Stimulated activated CD4-positive, alpha-beta T cell treated with anti-CD3 and anti-CD28 coated beads, Interleukin-4, amount 100 ng/mL, for 1 hour (primary cell): ENCODE data around the gene PRKD2.
A peak's percentile ranks its signal among the peaks of the same experiment; 100 is the strongest.

Experiments
- DNase-seq: peaks from one replicate; pipeline ENCODE4 v3.0.0-alpha.2; 2020

The PRKD2 gene

DNA sequence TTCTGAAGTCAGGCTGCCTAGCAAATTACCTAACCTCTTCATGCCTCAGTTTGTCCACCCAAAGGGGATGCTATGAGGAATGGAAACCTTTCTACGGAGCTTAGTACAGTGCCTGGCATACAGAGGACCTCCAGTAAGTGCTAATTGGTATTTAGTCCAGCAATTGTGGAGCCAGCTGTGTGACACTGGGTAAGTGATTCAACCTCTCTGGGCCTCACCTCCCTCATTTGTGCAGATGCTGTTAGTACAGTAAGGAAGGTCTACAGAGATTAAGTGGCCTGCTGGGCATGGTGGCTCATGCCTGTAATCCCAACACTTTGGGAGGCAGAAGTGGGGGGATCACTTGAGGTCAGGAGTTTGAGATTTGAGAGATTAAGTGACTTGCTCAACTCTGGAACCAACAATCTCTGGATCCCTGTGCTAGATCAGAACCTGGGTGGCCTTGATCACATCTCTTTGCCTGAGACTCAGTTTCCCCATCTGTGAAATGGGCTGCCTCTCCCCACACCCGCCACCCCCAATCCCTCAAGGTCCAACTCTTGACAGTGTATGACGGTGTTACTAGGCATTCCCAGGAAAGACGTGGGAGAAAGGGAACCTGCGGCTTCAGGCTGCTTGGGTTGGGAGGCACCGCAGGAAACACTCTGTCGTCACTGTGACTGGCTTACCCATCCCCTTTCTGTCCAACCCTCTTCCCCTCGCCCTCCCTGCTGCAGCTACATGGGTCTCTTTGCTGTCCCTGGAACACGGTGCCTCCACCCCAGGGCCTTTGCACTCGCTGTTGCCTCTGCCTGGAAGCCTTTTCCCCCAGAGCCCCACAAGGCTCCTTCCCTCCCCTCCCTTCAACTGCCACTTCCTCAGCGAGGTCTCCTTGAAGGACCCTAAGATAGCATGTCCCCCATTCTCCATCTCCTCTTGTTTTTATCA lies 18.3 kb downstream of the PRKD2 start:
- DNase-seq = no peak

DNA sequence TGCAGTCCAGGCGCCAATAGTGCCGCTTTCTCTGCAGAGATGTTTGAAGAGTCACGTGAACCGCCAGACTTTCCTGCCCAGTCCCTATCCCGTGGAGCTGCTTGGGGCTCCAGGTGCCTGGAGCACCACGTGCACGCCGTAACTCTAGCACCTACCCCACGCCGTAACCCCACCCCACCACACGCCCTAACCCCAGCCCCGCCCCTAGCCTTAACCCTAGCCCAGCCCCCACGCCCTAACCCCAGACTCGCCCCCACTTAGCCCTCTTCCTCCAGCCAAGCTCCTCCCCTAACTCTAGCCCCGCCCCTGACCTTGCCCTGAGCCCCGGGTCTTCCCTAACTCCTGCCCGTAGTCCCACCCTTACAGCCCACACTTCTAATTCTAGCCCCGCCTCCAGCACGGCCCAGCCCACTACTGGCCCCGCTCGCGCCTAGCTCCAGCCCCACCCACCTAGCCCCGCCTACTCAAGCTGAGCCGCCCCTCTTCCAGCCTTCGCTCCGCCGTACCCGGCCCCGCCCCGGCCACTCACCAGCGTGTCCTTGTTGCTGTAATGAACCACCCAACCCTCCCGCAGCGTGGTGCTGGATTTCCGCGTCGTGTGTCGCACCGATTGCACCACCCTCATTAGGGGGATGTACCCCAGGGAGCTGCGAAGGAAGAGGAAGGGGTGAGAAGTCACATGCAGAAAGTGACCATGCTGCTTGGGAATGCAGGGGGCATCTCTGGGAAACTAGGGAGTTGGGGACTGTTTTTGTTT lies 19.5 kb downstream of the PRKD2 start:
- DNase-seq = no peak

DNA sequence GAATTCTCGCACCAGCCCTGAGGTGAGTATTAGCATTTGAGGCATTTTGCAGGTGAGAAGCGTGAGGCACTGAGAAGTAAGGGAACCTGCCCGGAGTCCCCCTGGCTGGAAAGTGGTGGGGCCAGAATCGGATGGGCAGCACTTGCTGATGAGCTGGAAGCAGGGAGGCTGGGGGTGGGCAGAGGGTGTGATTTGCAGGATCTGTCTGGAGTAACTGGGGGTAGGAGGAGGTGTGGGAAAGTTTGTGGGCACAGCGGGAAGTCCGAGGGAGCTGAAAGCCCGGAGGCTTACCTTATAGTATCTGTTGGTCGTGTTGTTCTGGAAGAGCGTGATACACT lies 20.1 kb downstream of the PRKD2 start:
- DNase-seq = no peak

DNA sequence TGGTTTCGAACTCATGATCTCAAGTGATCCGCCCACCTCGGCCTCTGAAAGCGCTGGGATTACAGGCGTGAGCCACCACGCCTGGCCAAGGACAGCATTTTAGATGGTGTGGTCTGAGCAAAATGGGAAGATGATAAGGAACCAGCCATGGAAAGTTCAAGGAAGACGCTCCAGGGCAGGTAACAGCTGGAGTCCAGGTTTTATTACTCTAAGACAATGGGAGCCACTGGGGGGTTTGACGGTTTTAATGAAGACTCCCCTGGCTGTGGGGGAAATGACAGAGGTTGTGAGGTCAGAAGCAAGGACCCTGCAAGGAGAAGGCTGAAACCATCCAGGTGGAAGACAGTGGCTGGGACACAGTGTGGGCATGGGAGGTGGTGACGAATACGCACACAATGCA lies 20.9 kb downstream of the PRKD2 start:
- no peak for DNase-seq

DNA sequence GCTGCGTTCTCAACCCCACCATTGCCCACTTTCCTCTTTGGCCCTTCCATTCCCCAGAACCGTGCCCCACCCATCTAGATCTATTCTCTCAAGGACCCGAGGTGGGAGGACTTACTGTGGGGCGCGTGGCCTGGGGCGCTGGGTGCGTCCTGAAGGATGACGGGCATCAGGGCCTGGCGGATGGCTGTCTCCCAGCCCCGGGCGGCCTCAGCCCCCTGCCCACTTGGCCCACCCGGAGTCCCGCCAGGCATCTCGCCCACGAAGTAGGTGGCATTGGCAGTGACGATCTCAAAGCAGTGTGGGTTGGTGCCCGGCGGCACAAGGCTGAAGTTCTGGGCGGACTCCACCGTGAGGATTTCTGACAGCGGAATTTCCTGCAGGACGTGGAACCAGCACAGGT lies 23.2 kb downstream of the PRKD2 start:
- DNase-seq = no peak

DNA sequence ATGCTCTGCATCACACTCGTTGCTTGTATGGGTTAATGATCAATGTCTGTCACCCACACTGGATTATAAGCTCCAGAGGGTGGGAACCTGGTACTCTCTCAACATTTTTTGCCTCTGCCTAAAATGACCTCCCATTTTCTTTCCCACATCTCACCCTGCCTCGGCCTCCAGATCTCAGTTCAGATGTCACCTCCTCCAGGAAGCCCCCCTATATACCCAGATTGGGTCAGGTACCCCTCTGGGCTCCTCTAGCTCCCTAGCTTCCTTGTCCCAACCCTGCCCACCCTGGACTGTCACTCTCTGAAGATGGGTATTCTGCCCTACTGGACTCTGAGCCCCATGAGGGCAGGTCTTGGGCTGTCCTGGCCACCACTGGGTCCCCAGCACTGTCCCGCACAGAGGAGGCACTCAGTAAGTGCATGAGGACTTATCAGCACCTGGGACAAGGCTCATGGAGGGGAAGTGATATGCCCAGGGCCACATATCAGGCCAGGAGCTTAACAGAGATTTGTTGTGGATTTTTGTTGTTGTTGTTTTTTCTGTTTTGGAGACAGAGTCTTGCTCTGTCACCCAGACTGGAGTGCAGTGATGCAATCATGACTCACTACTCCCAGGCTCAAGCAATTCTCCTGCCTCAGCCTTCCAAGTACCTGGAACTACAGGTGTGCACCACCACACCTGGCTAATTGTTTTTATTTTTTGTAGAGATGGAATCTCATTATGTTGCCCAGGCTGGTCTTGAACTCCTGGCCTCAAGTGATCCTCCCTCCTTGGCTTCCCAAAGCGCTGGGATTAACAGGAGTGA lies 23.8 kb downstream of the PRKD2 start:
- DNase-seq = no peak

DNA sequence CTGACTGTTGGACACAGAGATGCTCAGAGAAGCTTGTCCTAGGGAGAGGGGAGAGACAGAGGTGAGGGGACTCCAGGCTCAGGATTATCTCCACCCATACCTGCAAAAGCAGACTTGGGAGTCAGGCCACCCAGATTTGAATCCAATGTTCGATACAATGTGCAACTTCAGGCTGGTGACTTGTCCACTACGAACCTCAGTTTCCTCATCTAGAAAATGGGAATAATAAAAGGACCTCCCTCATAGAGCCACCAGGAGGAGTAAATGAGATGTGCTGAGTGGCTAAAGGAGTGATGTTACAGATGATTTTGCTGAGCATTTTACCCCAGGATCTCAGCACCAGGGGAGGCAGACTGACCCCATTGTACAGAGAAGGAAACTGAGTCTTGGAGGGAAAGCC lies 25.0 kb downstream of the PRKD2 start:
- DNase-seq = no peak

DNA sequence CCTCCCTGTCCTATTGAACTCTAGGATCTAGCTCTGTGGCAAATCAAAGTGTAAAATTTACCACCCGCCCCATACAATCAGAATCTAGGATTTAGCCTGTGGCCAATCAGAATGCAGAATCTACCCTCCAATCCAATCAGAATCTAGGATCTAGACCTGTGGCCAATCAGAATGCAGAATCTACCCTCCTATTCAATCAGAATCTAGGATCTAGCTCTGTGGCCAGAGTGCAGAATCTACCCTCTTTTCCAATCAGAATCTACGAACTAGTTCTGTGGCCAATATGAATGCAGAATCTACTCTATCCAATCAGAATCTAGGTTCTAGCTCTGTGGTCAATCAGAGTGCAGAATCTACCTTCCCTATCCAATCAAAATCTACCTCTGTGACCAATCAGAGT lies 25.8 kb downstream of the PRKD2 start:
- no peak for DNase-seq

DNA sequence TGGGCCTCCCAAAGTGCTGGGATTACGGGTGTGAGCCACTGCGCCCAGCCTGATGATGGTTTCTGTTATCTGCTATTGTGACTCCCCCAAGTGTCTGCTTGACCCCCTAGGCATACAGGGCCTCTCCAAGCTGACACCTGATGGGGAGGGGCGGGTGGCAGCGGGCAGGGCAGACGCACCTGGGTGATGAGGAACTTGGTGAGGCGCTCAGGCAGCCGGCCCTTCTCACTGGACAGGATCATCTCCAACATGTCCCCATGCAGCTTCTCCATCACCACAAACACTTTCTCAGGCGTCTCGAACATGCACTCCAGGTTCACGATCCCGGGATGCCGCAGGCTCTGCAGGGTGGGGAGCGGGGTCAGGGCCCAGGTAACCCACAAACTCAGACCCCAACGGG lies 27.6 kb downstream of the PRKD2 start:
- no peak for DNase-seq

DNA sequence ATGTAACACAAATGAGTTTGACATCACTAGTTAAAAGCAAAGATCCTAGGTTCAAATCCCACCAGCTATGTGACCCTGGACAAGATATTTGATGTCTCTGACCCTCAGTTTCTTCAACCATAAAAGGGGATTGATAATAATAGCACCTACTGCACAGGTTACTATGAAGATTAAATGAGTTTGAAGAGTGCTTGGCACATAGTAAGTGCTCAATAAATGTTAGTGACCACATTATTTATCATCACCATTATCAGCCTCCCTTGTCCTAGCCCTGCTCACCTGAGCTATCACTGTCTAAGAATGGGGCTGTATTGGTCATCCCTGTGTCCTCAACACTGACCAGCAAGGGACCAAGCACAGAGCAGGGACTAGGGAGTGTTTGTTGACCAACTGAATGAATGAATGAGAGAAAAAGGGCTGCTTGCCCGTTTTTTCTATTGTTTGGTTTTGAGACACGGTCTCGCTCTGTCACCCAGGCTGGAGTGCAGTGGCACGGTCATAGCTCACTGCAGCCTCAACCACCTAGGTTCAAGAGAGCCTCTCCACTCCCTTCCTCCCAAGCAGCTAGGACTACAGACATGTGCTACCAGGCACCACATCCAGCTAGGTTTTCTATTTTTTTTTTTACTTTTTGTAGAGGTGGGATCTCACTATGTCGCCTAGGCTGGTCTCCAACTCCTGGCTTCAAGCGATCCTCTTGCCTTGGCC lies 29.3 kb downstream of the PRKD2 start:
- no peak for DNase-seq

DNA sequence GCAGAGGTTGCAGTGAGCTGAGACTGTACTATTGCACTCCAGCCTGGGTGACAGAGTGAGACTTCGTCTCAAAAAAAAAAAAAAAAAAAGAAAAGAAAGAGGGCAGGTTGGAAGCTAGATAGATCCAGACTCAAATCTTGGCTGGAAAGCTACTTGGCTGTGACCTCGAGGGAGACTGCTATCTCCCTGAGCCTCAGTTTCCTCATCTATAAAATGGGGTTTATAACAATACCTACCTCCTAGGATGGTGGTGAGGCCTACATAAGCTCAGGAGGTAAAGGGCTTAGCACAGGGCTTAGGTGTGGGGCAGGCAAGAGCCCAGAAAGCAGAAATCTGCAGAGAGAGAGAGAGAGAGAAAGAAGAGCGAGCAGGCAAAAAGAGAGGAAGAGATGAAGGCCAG lies 31.7 kb downstream of the PRKD2 start:
- DNase-seq = no peak

DNA sequence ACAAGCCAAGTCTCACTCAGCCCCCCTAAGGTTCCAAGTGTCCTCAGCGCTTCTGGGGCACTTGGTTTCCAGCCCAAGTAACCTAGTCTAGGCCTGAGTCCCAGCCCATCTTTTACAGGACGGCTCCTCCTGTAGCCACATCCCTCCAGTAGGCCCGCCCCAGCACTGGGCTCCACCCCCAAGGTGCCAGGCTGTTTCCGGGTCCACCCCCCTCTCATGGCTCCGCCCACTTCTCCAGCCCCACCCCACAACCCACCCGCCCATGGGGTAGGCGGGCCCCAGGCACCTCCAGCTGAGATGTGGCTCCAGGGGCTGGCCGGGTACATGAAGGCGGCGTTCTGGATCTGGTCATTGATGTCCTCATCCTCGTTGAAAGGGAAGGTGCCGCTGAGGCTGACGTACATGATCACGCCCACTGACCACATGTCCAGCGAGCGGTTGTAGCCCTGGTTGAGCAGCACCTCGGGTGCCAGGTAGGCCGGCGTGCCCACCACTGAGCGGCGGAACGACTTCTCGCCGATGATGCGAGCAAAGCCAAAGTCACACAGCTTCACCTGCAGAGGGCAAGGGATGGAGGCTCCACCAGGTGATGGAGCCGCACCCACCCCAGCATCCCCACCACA lies 38.7 kb downstream of the PRKD2 start:
- DNase-seq = peak; percentile 63

DNA sequence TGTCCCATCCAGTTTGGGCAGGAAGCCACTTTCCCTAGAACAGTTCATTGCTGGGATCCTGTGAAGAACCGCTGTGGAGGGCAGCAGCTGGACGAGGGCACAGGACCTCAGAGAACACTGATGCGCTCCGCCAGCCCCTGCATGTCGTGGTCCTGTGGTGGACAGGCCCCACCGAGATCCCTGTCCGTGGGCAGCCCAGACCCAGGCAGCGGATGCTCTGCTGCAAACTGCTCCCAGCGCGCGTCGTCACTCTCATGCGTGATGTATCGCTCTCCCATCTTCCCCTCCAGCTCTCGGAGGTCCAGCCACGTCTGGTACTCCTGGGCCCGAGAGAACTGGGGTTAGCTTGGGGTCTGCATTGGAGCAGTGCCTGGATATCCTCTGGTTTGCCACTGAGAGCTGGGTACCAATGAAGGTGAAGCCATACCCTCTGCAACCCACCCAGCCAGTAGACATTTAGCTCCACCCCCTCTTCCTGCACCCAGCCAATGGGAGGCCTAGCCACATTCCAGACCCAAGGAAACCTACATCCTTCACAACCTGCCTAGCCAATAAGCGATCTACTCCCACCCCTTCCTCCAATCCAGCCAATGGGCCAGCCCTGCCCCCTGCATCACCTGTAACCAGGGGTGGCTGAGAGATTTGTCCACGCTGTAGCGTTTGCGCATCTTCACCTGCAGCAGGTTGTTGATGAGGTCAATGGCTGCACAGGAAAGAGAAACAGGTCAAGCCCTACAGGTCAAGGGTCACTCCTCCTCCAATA lies 42.3 kb downstream of the PRKD2 start:
- DNase-seq = no peak

DNA sequence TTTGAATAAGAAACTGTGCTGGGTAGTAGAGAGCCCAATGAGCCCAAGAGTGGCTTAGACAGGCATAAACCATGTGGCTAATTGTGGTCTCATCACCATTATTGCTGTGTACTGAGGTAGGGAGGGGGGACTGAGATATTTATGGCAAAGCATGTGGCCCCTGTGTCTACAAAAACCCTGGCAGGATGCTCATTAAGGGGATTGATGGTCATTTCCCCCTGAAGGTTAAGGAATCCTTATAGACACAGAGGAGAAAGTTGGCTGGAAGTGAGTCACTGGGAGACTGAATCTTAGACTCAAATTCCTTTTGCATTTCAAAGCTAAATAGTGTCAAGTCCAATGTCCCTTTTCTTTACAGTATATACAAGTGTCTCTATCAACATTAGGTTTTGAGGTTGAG lies 46.1 kb downstream of the PRKD2 start:
- DNase-seq = no peak

DNA sequence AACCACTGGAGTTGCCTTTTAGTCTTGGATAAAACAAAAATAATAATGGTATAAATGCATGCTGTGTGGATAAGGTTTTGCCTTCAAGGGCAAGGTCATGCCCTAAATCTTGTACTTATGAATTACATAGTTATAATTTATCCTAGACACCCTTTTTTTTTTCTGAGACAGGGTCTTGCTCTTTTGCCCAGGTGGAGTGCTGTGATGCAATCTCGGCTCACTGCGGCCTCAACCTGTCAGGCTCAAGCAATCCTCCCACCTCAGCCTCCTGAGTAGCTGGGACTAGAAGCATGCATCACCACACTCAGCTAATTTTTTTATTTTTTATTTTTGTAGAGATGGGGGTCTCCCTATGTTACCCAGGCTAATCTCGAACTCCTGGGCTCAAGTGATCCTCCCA lies 48.3 kb downstream of the PRKD2 start:
- no peak for DNase-seq

DNA sequence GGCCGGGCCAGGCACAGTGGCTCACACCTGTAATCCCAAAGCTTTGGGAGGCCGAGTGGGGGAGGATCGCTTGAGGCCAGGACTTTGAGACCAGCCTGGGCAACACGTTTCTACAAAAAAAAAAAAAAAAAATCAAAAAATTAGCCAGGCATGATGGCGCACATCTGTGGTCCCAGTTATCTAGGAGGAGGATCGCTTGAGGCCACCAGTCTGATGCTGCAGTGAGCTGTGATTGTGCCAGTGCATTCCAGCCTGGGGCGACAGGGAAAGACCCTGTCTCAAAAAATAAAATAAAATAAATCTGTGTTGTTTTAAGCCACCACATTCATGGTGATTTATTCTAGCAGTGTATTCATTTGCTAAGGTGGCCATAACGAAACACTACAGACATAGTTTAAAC lies 51.8 kb downstream of the PRKD2 start:
- DNase-seq = no peak

DNA sequence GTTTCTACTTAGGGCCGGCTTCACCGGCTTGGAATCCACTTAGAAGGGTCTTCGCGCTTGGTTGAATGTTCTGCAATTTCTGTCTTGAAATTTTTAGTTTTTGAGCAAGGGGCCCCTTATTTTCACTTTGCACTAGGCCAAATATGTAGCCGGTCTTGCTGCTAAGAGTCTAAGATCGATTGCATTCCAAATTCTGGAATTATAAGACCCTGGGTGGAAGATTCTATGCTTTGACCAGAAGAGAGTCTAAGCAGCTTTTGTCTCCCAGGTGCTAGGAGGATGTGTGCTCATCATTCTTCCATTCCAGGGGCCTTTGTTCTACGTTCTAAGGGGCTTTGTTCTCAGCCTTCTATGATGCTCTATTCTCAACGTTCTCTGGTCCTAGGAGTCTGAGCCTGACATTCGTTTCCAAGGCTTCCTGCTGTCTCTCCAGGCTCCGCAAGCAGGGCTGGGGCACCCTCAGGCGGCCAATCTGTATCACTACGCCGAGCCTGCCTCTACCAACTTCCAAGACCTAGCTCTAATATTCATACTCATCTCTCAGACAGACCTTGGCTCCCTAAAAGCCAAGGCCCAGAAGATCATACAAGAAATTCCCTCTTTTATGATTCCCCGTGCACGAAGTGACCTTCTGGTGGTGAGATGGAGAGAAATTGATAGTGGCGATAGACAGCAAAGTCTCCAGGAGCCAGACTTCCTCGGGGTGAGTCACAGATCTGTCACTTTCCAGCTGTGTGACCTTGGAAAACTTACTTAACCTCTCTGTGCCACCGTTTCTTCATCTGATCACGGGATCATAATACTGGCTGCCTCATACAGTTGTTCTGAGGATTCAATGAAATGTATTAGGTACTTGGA lies 55.0 kb downstream of the PRKD2 start:
- peak; percentile 73 for DNase-seq

DNA sequence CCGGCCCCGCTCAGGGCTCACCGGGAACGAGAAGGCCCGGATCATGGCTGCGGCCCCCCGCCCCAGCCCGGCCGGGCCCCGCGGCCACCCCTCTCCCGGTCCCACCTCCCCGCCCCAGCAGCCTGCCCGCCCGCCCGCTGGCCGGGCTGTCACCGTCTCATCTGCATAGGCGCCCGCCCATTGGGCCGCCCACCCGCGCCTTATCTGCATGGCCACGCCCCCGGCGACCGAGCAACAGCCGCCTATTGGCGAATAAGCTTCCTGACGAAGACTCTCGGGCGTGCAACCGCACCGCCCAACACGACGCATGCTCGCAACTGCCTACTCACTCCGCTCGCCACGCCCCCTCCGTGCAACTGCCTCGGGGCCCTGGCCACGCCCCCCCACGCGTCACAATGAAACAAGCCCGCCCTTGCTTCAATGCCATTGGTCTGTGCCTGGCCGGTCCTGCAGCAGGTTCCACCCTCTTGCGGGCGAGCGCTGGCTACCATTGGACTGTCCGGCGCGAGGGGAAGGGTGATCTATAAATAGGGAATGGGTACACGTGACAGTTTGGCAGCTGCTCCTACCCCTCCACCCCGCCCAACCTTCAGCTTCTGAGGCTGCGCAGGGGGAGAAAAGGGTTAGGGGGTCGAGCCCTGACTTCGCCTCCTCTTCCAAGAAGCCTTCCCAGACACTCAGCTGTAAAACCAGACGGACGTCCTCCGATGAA lies 55.7 kb downstream of the PRKD2 start, which contains the start of gene DACT3:
TSS of gene DACT3 (minus strand) at position 163 of the 712 bp plus-strand sequence. CDS start at position 45, 118 bp downstream.
- peak; percentile 100 for DNase-seq

DNA sequence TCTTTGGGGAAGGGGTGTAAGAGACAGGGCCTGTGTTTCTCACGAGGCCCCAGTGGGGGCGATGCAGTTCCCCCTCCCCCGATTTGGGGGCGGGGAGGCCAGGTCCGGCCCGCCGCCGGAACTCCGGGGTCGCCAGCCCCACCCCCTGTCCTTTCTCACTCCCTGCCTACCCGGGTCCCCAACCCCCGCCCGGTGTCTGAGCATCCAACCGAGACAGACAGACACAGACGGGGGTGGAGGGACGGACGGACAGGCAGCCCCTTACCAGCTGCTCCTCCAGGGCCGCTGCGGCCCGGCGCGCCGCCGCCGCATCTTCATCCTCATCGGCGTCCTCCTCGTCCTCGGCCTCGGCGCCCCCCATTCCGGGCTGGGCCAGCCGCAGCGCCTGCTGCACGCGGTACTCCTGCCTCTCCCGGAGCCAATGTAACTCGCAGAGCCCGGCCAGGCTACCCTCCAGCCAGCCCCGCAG lies 56.3 kb downstream of the PRKD2 start:
- no peak for DNase-seq
